MM.1S (cell line): Measurements from ENCODE around the gene KSR2.

Experiments
- DNase-seq: peaks from one replicate; pipeline ENCODE4 v3.0.0-alpha.2; 2015
- H2AFZ ChIP-seq: fragments of 300-600 bp; sonication (generic); 2 replicates; pipeline ENCODE4 v1.6.0; 2016; ENCODE audit warnings: antibody characterized with exemption, low read length
- H3F3A ChIP-seq: fragments of 300-600 bp; sonication (generic); 2 replicates; pipeline ENCODE4 v1.6.1; 2016; ENCODE audit warnings: mild to moderate bottlenecking, antibody characterized with exemption, low read length, moderate library complexity, mixed read lengths; ENCODE audit not compliant: insufficient read depth
- H3K27ac ChIP-seq: fragments of 300-600 bp; sonication (generic); 2 replicates; pipeline ENCODE4 v1.5.1; 2016; ENCODE audit warnings: mild to moderate bottlenecking, low read length
- H3K27me3 ChIP-seq: fragments of 300-600 bp; sonication (generic); replicated peaks from 2 replicates; pipeline ENCODE4 v1.6.0; 2016; ENCODE audit warnings: low read length; ENCODE audit not compliant: insufficient read depth
- H3K36me3 ChIP-seq: fragments of 300-600 bp; sonication (generic); replicated peaks from 2 replicates; pipeline ENCODE4 v1.6.1; 2016; ENCODE audit warnings: mild to moderate bottlenecking, low read length, mixed read lengths; ENCODE audit not compliant: insufficient read depth
- H3K4me1 ChIP-seq: fragments of 300-600 bp; sonication (generic); 2 replicates; pipeline ENCODE4 v1.6.1; 2016; ENCODE audit warnings: low read length, mixed read lengths
- H3K4me2 ChIP-seq: fragments of 300-600 bp; sonication (generic); 2 replicates; pipeline ENCODE4 v1.6.0; 2016; ENCODE audit warnings: low read depth, low read length
- H3K4me3 ChIP-seq: fragments of 300-600 bp; sonication (generic); 2 replicates; pipeline ENCODE4 v1.5.1; 2016; ENCODE audit warnings: low read length, mixed read lengths
- H3K79me2 ChIP-seq: fragments of 300-600 bp; sonication (generic); 2 replicates; pipeline ENCODE4 v1.6.1; 2016; ENCODE audit warnings: mixed run types, low read length, mixed read lengths
- H3K9ac ChIP-seq: fragments of 300-600 bp; sonication (generic); 2 replicates; pipeline ENCODE4 v1.6.1; 2016; ENCODE audit warnings: low read length, mixed read lengths
- H3K9me2 ChIP-seq: fragments of 300-600 bp; sonication (generic); replicated peaks from 2 replicates; pipeline ENCODE4 v1.6.1; 2016; ENCODE audit warnings: mild to moderate bottlenecking, low read length, mixed read lengths; ENCODE audit not compliant: insufficient read depth
- H3K9me3 ChIP-seq: fragments of 300-600 bp; sonication (generic); replicated peaks from 2 replicates; pipeline ENCODE4 v1.6.1; 2016; ENCODE audit warnings: mild to moderate bottlenecking, low read length, mixed read lengths; ENCODE audit not compliant: insufficient read depth
- H4K20me1 ChIP-seq: fragments of 300-600 bp; sonication (generic); 2 replicates; pipeline ENCODE4 v1.6.1; 2016; ENCODE audit warnings: mild to moderate bottlenecking, low read length, moderate library complexity, mixed read lengths; ENCODE audit not compliant: insufficient read depth
- CTCF ChIP-seq: fragments of 300-600 bp; sonication (generic); IDR thresholded peaks from 2 replicates; pipeline ENCODE4 v1.5.1; 2016; ENCODE audit warnings: antibody characterized with exemption, low read length, mixed read lengths
- EZH2 ChIP-seq: fragments of 300-600 bp; sonication (generic); optimal IDR thresholded peaks from 2 replicates; pipeline ENCODE3; 2017; ENCODE audit warnings: low read depth, mild to moderate bottlenecking, antibody characterized with exemption, low read length, mixed read lengths
- EZH2phosphoT487 ChIP-seq: fragments of 300-600 bp; sonication (generic); IDR thresholded peaks from 2 replicates; pipeline ENCODE4 v1.6.1; 2018; ENCODE audit warnings: antibody characterized with exemption, low read length

KSR2 gene

DNA sequence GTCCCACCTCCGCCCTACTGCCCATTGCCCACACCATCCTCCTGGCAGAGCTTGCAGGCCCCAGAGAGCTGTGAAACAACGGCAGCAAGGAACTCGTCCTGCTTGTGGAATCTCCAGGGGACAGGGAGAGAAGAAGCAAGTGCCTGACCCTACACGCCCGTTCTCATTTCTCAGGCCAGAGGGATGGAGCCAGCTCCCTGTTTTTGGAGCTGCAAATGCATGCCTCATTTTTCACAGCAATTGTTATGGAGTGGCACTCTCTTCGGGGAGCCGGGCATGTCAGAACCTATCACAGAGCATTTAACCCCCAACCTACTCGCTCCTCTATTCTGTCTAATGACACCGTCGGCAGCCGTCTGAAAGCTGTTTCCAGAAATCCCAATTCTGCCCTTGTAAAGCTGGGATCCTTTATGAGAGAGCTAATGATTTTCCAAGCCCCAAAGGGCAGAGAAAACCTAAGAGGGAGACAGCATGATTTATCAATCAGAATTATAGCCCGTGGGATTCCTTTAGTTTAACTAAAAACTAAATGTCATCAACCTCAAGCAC lies 385.0 kb downstream of the KSR2 start:
- no peaks in the 10 kb centered on the region for H3K4me1 ChIP-seq
- no peaks in the 10 kb centered on the region for H3K9me3 ChIP-seq
- no peaks in the 10 kb centered on the region for H3F3A ChIP-seq
- H4K20me1 ChIP-seq = no peaks in the 10 kb centered on the region
- no peak overlapping the region for H3K4me3 ChIP-seq
- H3K27ac ChIP-seq = no peak overlapping the region
- no peak overlapping the region for H3K9ac ChIP-seq
- no peaks in the 10 kb centered on the region for H3K9me2 ChIP-seq
- H3K4me2 ChIP-seq = no peak overlapping the region
- H3K27me3 ChIP-seq = no peaks in the 10 kb centered on the region; the same call in 1 of the 2 replicates
- DNase-seq = no peak
- no peak overlapping the region for H2AFZ ChIP-seq
- no peaks in the 10 kb centered on the region for H3K36me3 ChIP-seq
- TF ChIP-seq CTCF = no peak
- TF ChIP-seq EZH2 = no peak
- no peak for TF ChIP-seq EZH2phosphoT487
- H3K79me2 ChIP-seq = no peaks in the 10 kb centered on the region

DNA sequence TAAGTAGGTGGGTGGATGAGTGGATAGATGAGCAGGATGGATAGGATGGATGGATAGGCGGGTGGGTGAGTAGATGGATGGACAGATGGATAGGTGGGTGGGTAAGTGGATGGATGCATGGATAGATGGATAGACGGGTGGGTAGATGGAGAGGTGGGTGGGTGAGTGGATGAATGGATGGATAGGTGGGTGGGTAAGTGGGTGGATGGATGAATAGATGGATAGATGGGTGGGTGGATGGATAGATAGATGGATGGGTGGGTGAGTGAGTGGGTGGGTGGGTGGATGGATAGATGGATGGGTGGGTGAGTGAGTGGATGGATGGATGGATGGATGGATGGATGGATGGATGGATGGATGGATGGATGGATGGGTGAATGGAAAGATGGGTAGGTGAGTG lies 385.7 kb downstream of the KSR2 start:
- no peaks in the 10 kb centered on the region for H3K9me3 ChIP-seq
- no peaks in the 10 kb centered on the region for H3K79me2 ChIP-seq
- no peaks in the 10 kb centered on the region for H3K36me3 ChIP-seq
- H3K4me3 ChIP-seq = no peak overlapping the region
- no peaks in the 10 kb centered on the region; the same call in 1 of the 2 replicates for H3K27me3 ChIP-seq
- DNase-seq = no peak
- no peaks in the 10 kb centered on the region for H3K9me2 ChIP-seq
- no peak overlapping the region for H3K4me2 ChIP-seq
- no peaks in the 10 kb centered on the region for H4K20me1 ChIP-seq
- no peaks in the 10 kb centered on the region for H3F3A ChIP-seq
- no peak overlapping the region for H3K9ac ChIP-seq
- TF ChIP-seq EZH2phosphoT487 (no peak), EZH2 (no peak)
- no peak overlapping the region for H3K27ac ChIP-seq
- H2AFZ ChIP-seq = no peak overlapping the region
- H3K4me1 ChIP-seq = no peaks in the 10 kb centered on the region

DNA sequence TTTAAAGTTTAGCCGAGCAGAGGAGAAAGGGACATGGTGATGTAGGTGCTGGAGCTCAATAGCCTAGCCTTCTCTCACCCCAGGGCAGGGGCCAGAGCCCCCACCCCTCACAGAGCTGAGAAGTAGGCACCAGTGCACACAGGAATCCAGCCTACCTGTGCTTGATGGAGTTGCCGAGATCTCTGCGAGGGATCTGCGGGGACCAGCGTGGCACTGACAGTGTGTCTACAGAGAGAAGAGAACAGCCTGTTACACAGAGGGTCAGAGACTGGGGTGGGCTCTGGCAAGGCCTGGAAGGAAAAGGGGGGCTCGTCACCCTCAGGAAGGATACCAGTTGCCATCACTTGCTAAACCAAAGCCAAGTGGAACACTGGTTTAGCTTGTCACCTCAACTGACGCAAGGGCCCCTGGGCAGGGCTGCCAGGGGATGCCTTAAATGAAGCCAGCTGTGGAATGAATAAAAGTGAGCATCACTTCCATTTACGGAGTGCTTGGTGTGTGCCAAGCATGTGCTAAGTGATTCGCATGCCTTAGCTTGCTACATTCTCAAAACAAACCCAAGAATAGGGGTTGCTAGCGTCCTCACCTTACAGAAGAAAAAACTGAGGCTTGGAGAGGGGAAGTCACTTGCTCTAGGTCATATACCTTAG lies 386.5 kb downstream of the KSR2 start:
- Histone ChIP-seq H3K4me1 (no peaks in the 10 kb centered on the region), H3K36me3 (no peaks in the 10 kb centered on the region), H3K9me3 (no peaks in the 10 kb centered on the region), H2AFZ (no peak overlapping the region), H3K4me2 (no peak overlapping the region), H4K20me1 (no peaks in the 10 kb centered on the region), H3K27me3 (no peaks in the 10 kb centered on the region; the same call in 1 of the 2 replicates), H3K79me2 (no peaks in the 10 kb centered on the region), H3K27ac (no peak overlapping the region), H3K9me2 (no peaks in the 10 kb centered on the region), H3K9ac (no peak overlapping the region), H3F3A (no peaks in the 10 kb centered on the region), H3K4me3 (no peak overlapping the region)
- TF ChIP-seq EZH2phosphoT487 (no peak), EZH2 (no peak), CTCF (no peak)
- no peak for DNase-seq

- no peaks in the 10 kb centered on the region for H3F3A ChIP-seq
- no peak overlapping the region for H3K4me2 ChIP-seq
- peak; percentile 36 for DNase-seq
- H4K20me1 ChIP-seq = no peaks in the 10 kb centered on the region
- H3K9me2 ChIP-seq = no peaks in the 10 kb centered on the region
- no peaks in the 10 kb centered on the region; the same call in 1 of the 2 replicates for H3K27me3 ChIP-seq
- no peaks in the 10 kb centered on the region for H3K9me3 ChIP-seq
- H3K9ac ChIP-seq = no peak overlapping the region
- H3K4me1 ChIP-seq = no peaks in the 10 kb centered on the region
- H3K27ac ChIP-seq = no peak overlapping the region
- no peak overlapping the region for H2AFZ ChIP-seq
- no peak overlapping the region for H3K4me3 ChIP-seq
- no peaks in the 10 kb centered on the region for H3K79me2 ChIP-seq
- H3K36me3 ChIP-seq = no peaks in the 10 kb centered on the region
- TF ChIP-seq CTCF (no peak), EZH2 (no peak), EZH2phosphoT487 (no peak)
Measured at GRCh38 chr12:117580718-117581062, 388.1 kb downstream of the KSR2 start.
